Endothelial cell of coronary artery (primary cell): ENCODE data around the gene INAFM1. TPM values are rescaled to one million over a fixed set of nuclear protein-coding genes. Genes with fewer than 3 reads are reported as not detected.

Experiments
- total RNA-seq: library from RNA; depleted of rRNA; stranded (reverse); fragments of >200 nt; gene quantifications from 2 replicates; pipeline ENCODE4 v1.2.3, GENCODE V29; 2014

The INAFM1 gene
- total RNA-seq, result 0.81 and 1.0 TPM in 2 replicates

GRCh38 chr19:47274071-47274890 lies at the start of gene INAFM1:
Gene INAFM1, plus strand, starts transcription at chr19:47274885. Its CDS starts 35 bp downstream, at chr19:47274920.

GRCh38 chr19:47230921-47231214 lies 43.8 kb upstream of the INAFM1 start, which contains the start of gene BBC3:
Gene BBC3, minus strand, starts transcription at chr19:47231199. Its CDS starts 2,768 bp downstream, at chr19:47228431.

GRCh38 chr19:47255879-47256692 lies 18.6 kb upstream of the INAFM1 start, which contains the start of gene CCDC9:
Gene CCDC9, plus strand, starts transcription at chr19:47256525. Its CDS starts 1,876 bp downstream, at chr19:47258401.

GRCh38 chr19:47309608-47310007 lies 34.9 kb downstream of the INAFM1 start, which contains the start of gene C5AR1:
Gene C5AR1, plus strand, starts transcription at chr19:47309861. Its CDS starts 35 bp downstream, at chr19:47309896.

Other genes with a start within 250 kb of the INAFM1 start
- gene TMEM160, start 226.3 kb upstream of the INAFM1 start, total RNA-seq, result 23.7 and 34.5 TPM in 2 replicates
- gene ZC3H4, start 161.1 kb upstream of the INAFM1 start, total RNA-seq, result 12.1 and 13.6 TPM in 2 replicates
- gene SAE1, start 144.1 kb upstream of the INAFM1 start, total RNA-seq, result 124 and 173 TPM in 2 replicates
- gene BBC3, start 43.7 kb upstream of the INAFM1 start, total RNA-seq, result 14.2 and 21.8 TPM in 2 replicates
- gene CCDC9, start 18.4 kb upstream of the INAFM1 start, total RNA-seq, result 5.0 and 5.6 TPM in 2 replicates
- gene C5AR1, start 35.0 kb downstream of the INAFM1 start, total RNA-seq, result not detected in 2 replicates
- 0.09 and 0.28 TPM in 2 replicates for gene C5AR2, start 57.3 kb downstream of the INAFM1 start, total RNA-seq
- gene DHX34, start 74.4 kb downstream of the INAFM1 start, total RNA-seq, result 8.2 and 8.9 TPM in 2 replicates
- gene MEIS3, start 144.6 kb downstream of the INAFM1 start, total RNA-seq, result 4.0 TPM in 1 of 2 replicates, not detected in the other
- gene SLC8A2, start 197.0 kb downstream of the INAFM1 start, total RNA-seq, result under 0.01 TPM in 1 of 2 replicates, not detected in the other
- 4.2 and 5.5 TPM in 2 replicates for gene KPTN, start 209.3 kb downstream of the INAFM1 start, total RNA-seq
- gene NAPA, start 240.2 kb downstream of the INAFM1 start, total RNA-seq, result 48.9 and 56.0 TPM in 2 replicates